GM08714 (cell line): ENCODE measurements around the gene NPSR1.

Source experiments
- H3K4me3 ChIP-seq: fragments of 200-500 bp; sonication (Bioruptor generic); 2 replicates; pipeline ENCODE4 v1.5.1; 2014; ENCODE audit warnings: mild to moderate bottlenecking, low read length, inconsistent platforms
- ZNF274 ChIP-seq: IDR thresholded peaks from 2 replicates; pipeline ENCODE4 v1.6.1; 2012; ENCODE audit warnings: mild to moderate bottlenecking, low read depth, low read length

Gene NPSR1

GRCh38 chr7:34740840-34741239 is 82.8 kb downstream of the NPSR1 start:
- TF ChIP-seq ZNF274, result no peak

GRCh38 chr7:34747176-34747781 is 89.3 kb downstream of the NPSR1 start:
- H3K4me3 ChIP-seq, result no peak overlapping the region
- no peak for TF ChIP-seq ZNF274

More at GRCh38 chr7:34740840-34741239, 82.8 kb downstream of the NPSR1 start:
- H3K4me3 ChIP-seq, result no peak overlapping the region

- no peak overlapping the region for H3K4me3 ChIP-seq
- no peak for TF ChIP-seq ZNF274
These were observed 90.1 kb downstream of the NPSR1 start for GRCh38 chr7:34747867-34748727.

GRCh38 chr7:34748728-34749089 is 90.7 kb downstream of the NPSR1 start:
- no peak overlapping the region for H3K4me3 ChIP-seq
- no peak for TF ChIP-seq ZNF274

- no peak for TF ChIP-seq ZNF274
These were observed 91.4 kb downstream of the NPSR1 start for GRCh38 chr7:34749446-34749845.

GRCh38 chr7:34750209-34750608 is 92.2 kb downstream of the NPSR1 start:
- TF ChIP-seq ZNF274, result no peak
- H3K4me3 ChIP-seq, result no peak overlapping the region

More at GRCh38 chr7:34749446-34749845, 91.4 kb downstream of the NPSR1 start:
- no peak overlapping the region for H3K4me3 ChIP-seq

- no peak for TF ChIP-seq ZNF274
- H3K4me3 ChIP-seq, result no peak overlapping the region
These were observed 92.6 kb downstream of the NPSR1 start for GRCh38 chr7:34750636-34751035.

- no peak for TF ChIP-seq ZNF274
- H3K4me3 ChIP-seq, result no peak overlapping the region
These were observed 94.0 kb downstream of the NPSR1 start for GRCh38 chr7:34751725-34752643.

- no peak for TF ChIP-seq ZNF274
- H3K4me3 ChIP-seq, result peak overlapping the region; percentile 52; the same call in 1 of the 2 replicates
These were observed 94.9 kb downstream of the NPSR1 start for GRCh38 chr7:34752929-34753328.

- H3K4me3 ChIP-seq, result no peak overlapping the region; the same call in 1 of the 2 replicates
- no peak for TF ChIP-seq ZNF274
These were observed 97.0 kb downstream of the NPSR1 start for GRCh38 chr7:34755008-34755407.

GRCh38 chr7:34756025-34756437 is 98.0 kb downstream of the NPSR1 start:
- TF ChIP-seq ZNF274, result no peak

GRCh38 chr7:34756691-34757090 is 98.7 kb downstream of the NPSR1 start:
- no peak for TF ChIP-seq ZNF274
- H3K4me3 ChIP-seq, result no peak overlapping the region

More at GRCh38 chr7:34756025-34756437, 98.0 kb downstream of the NPSR1 start:
- peak overlapping the region; percentile 47; the same call in 1 of the 2 replicates for H3K4me3 ChIP-seq

GRCh38 chr7:34757570-34758110 is 99.6 kb downstream of the NPSR1 start:
- no peak for TF ChIP-seq ZNF274
- H3K4me3 ChIP-seq, result peak overlapping the region; percentile 25; the same call in 1 of the 2 replicates

GRCh38 chr7:34758111-34758601 is 100.1 kb downstream of the NPSR1 start:
- no peak for TF ChIP-seq ZNF274
- H3K4me3 ChIP-seq, result no peak overlapping the region
